Measurements from ENCODE around the gene HSD3B1. TPM values are rescaled to one million over a fixed set of nuclear protein-coding genes. Genes with fewer than 3 reads are reported as not detected.

Gene HSD3B1
- total and polyA plus RNA-seq, 9 of the 15 experiments (the other 6 are each of a cell fraction or from before 2014, with no cell fraction given), result not detected

- TF ChIP-seq ID3 (CRISPR knock-in tag; IDR thresholded peaks at IDR 0.05) (no peak), ID3 (tag; IDR thresholded peaks at IDR 0.05) (no peak), USF2 (CRISPR knock-in tag; IDR thresholded peaks at IDR 0.05) (no peak), KLF16 (IDR thresholded peaks at IDR 0.05) (no peak)
These were observed 42.7 kb downstream of the HSD3B1 start (continued) for GRCh38 chr1:119549719-119550132.

GRCh38 chr1:119550381-119550780 is 43.4 kb downstream of the HSD3B1 start:
- ChIA-PET POLR2A (no interaction called here), CTCF (ENCODE audit: low intra/inter-chr PET ratio) (interaction anchor here (0.6 kb wide), 1 partner anchor 849 kb away, joined by 3 read pairs; no protein-coding TSS in a partner anchor)
- in situ Hi-C loops (cut with MboI), result no loop called here
- H3K4me3 ChIP-seq, result no peak overlapping the region
- FAIRE-seq (no peak), DNase-seq (ENCODE audit: extremely low read depth in 1 of 4, low spot score in 3 of 4) (no peak), ATAC-seq (no peak)
- H2AFZ ChIP-seq (ENCODE audit: low read depth, low read length), result no peak overlapping the region
- no peak overlapping the region for H3K9ac ChIP-seq (ENCODE audit: insufficient read depth in 1 of 2, low read depth in 2 of 2, low read length in 2 of 2)
- 3% methylated on average over 2 of the region's 2 CpGs for WGBS (ENCODE audit: insufficient coverage, low coverage, missing lambda C conversion rate)
- no peak overlapping the region for H3K27ac ChIP-seq (ENCODE audit: extremely low read depth, low read depth, low read length)
- H3K4me1 ChIP-seq (replicated peaks in 1 of 2; ENCODE audit: control insufficient read depth in 2 of 2, insufficient read depth in 2 of 2, low read length in 2 of 2), result no peaks in the 10 kb centered on the region; a peak in 1 of 5 replicates
- BruUV-seq (replicated peaks), result no TSS peak
- no peaks in the 10 kb centered on the region for H3K79me2 ChIP-seq (ENCODE audit: control insufficient read depth, insufficient read depth, low read length)
- H3K4me2 ChIP-seq (ENCODE audit: insufficient read depth, low read length), result no peak overlapping the region
- TF ChIP-seq ZKSCAN1 (IDR thresholded peaks at IDR 0.05; ENCODE audit: low read depth, low read length) (no peak), VEZF1 (CRISPR knock-in tag; IDR thresholded peaks at IDR 0.05) (no peak), ARHGAP35 (IDR thresholded peaks at IDR 0.05; ENCODE audit: partially characterized antibody) (no peak), FOXP1 (CRISPR knock-in tag; IDR thresholded peaks at IDR 0.05) (no peak), ETS1 (conservative IDR thresholded peaks at IDR 0.05; ENCODE audit: control insufficient read depth, low read depth, low read length) (no peak), CTCFL (IDR thresholded peaks at IDR 0.05; ENCODE audit: borderline replicate concordance, insufficient read depth, low read depth, low read length, poor library complexity, severe bottlenecking) (no peak)
- no peaks in the 10 kb centered on the region for H3K9me1 ChIP-seq (ENCODE audit: control insufficient read depth, insufficient read depth, low read length)
- H3K9me3 ChIP-seq (replicated peaks; ENCODE audit: control insufficient read depth, insufficient read depth, low read depth, low read length), result no peaks in the 10 kb centered on the region
- no peaks in the 10 kb centered on the region for H3K27me3 ChIP-seq (ENCODE audit: control insufficient read depth in 2 of 2, insufficient read depth in 2 of 2, low read length in 2 of 2)
- no peaks in the 10 kb centered on the region for H3K36me3 ChIP-seq (ENCODE audit: control insufficient read depth, insufficient read depth, low read length)
- no peaks in the 10 kb centered on the region for H4K20me1 ChIP-seq (replicated peaks; ENCODE audit: control insufficient read depth, insufficient read depth, low read length)
- intact Hi-C loops (cut with micrococcal nuclease), result no loop called here
